DND-41 (cell line): ENCODE results near the gene SCAPER.

Source experiments
- ATAC-seq: fragments of 200-7000 bp; cut with Tn5 transposase; 3 replicates; pipeline ENCODE4 v1.9.1; 2021; ENCODE audit warnings: low read depth; ENCODE audit not compliant: insufficient read depth
- DNase-seq: peaks from one replicate; pipeline ENCODE4 v3.0.0-alpha.2; 2020
- H2AFZ ChIP-seq: 2 replicates; pipeline ENCODE4 v1.6.0; 2012; ENCODE audit warnings: low read depth, low read length
- H3K27ac ChIP-seq: 2 replicates; pipeline ENCODE4 v1.5.1; 2012; ENCODE audit warnings: low read length, inconsistent platforms
- H3K27me3 ChIP-seq: fragments of 200-600 bp; sonication (generic); 2 replicates; pipeline ENCODE4 v1.6.0; 2012; ENCODE audit warnings: low read length, mild to moderate bottlenecking, inconsistent platforms; ENCODE audit not compliant: insufficient read depth, poor library complexity
- H3K36me3 ChIP-seq: 2 replicates; pipeline ENCODE4 v1.5.1; 2012; ENCODE audit warnings: low read length, inconsistent platforms; ENCODE audit not compliant: insufficient read depth
- H3K4me1 ChIP-seq: 2 replicates; pipeline ENCODE4 v1.5.1; 2012; ENCODE audit warnings: mild to moderate bottlenecking, low read length; ENCODE audit not compliant: insufficient read depth
- H3K4me2 ChIP-seq: 2 replicates; pipeline ENCODE4 v1.6.0; 2012; ENCODE audit warnings: mild to moderate bottlenecking, moderate library complexity, low read length, inconsistent platforms; ENCODE audit not compliant: insufficient read depth
- H3K4me3 ChIP-seq, 2 experiments: fragments of 200-600 bp in 1 of 2; shearing (Covaris generic) in 1 of 2; 2 replicates each; pipeline ENCODE4 v1.5.1; 2012 to 2016; ENCODE audit warnings: inconsistent platforms in 2 of 2, low read length in 2 of 2, mild to moderate bottlenecking in 2 of 2, low read depth in 1 of 2, moderate library complexity in 1 of 2
- H3K79me2 ChIP-seq: 2 replicates; pipeline ENCODE4 v1.6.0; 2012; ENCODE audit warnings: low read length, inconsistent platforms; ENCODE audit not compliant: insufficient read depth
- H3K9ac ChIP-seq: 2 replicates; pipeline ENCODE4 v1.6.0; 2012; ENCODE audit warnings: low read depth, mild to moderate bottlenecking, inconsistent platforms, low read length, moderate library complexity
- H3K9me3 ChIP-seq: 2 replicates; pipeline ENCODE4 v1.5.1; 2012; ENCODE audit warnings: low read length, moderate library complexity, mild to moderate bottlenecking, inconsistent platforms; ENCODE audit not compliant: insufficient read depth, severe bottlenecking
- H4K20me1 ChIP-seq: 2 replicates; pipeline ENCODE4 v1.6.0; 2012; ENCODE audit warnings: low read length; ENCODE audit not compliant: insufficient read depth
- CTCF ChIP-seq: IDR thresholded peaks from 2 replicates; pipeline ENCODE4 v1.5.1; 2012; ENCODE audit warnings: borderline replicate concordance, low read length, moderate library complexity, mild to moderate bottlenecking; ENCODE audit not compliant: poor library complexity, severe bottlenecking; ENCODE audit errors: extremely low read depth
- EZH2 ChIP-seq: IDR thresholded peaks from 3 replicates; pipeline ENCODE4 v1.6.1; 2012; ENCODE audit warnings: borderline replicate concordance, low read depth, mild to moderate bottlenecking, moderate library complexity, low read length, inconsistent platforms; ENCODE audit not compliant: severe bottlenecking

The SCAPER gene

GRCh38 chr15:76376029-76376428 is 529.1 kb downstream of the SCAPER start:
- H3K79me2 ChIP-seq = no peaks in the 10 kb centered on the region
- H3K27ac ChIP-seq = no peak overlapping the region
- H4K20me1 ChIP-seq = no peaks in the 10 kb centered on the region
- H3K4me2 ChIP-seq = no peak overlapping the region
- no peak for DNase-seq
- no peaks in the 10 kb centered on the region for H3K4me1 ChIP-seq
- no peak overlapping the region for H2AFZ ChIP-seq
- no peaks in the 10 kb centered on the region for H3K27me3 ChIP-seq
- H3K4me3 ChIP-seq = no peak overlapping the region
- ATAC-seq = no peak
- H3K9me3 ChIP-seq = no peaks in the 10 kb centered on the region
- peaks cover 7% of the 10 kb centered on the region; the same call in 1 of the 2 replicates for H3K36me3 ChIP-seq
- H3K9ac ChIP-seq = no peak overlapping the region
- TF ChIP-seq CTCF (no peak), EZH2 (no peak)

- no peak overlapping the region for H3K4me2 ChIP-seq
- H3K4me1 ChIP-seq = no peaks in the 10 kb centered on the region
- no peaks in the 10 kb centered on the region for H3K9me3 ChIP-seq
- H3K36me3 ChIP-seq = peaks cover 3% of the 10 kb centered on the region; the same call in 1 of the 2 replicates
- H3K79me2 ChIP-seq = no peaks in the 10 kb centered on the region
- ATAC-seq (no peak), DNase-seq (no peak)
- TF ChIP-seq CTCF = no peak
- TF ChIP-seq EZH2 = no peak
- H3K9ac ChIP-seq = no peak overlapping the region
- H3K27me3 ChIP-seq = no peaks in the 10 kb centered on the region
- no peak overlapping the region for H3K4me3 ChIP-seq
- H2AFZ ChIP-seq = no peak overlapping the region
- H4K20me1 ChIP-seq = no peaks in the 10 kb centered on the region
- H3K27ac ChIP-seq = no peak overlapping the region
Observed at GRCh38 chr15:76368122-76368621, 537.0 kb downstream of the SCAPER start.

- Histone ChIP-seq H3K27ac (no peak overlapping the region), H3K4me2 (no peak overlapping the region), H3K79me2 (no peaks in the 10 kb centered on the region), H2AFZ (no peak overlapping the region), H4K20me1 (no peaks in the 10 kb centered on the region), H3K9me3 (no peaks in the 10 kb centered on the region), H3K9ac (no peak overlapping the region), H3K4me3 (no peak overlapping the region), H3K27me3 (no peaks in the 10 kb centered on the region), H3K4me1 (no peaks in the 10 kb centered on the region), H3K36me3 (no peaks in the 10 kb centered on the region; the same call in 1 of the 2 replicates)
- TF ChIP-seq EZH2 (no peak), CTCF (no peak)
- ATAC-seq (no peak), DNase-seq (no peak)
Observed at GRCh38 chr15:76366714-76367113, 538.4 kb downstream of the SCAPER start.

GRCh38 chr15:76363251-76363650 is 541.9 kb downstream of the SCAPER start:
- H3K4me3 ChIP-seq = no peak overlapping the region
- H3K9me3 ChIP-seq = no peaks in the 10 kb centered on the region
- no peak for ATAC-seq
- TF ChIP-seq EZH2 = no peak
- H3K27ac ChIP-seq = no peak overlapping the region
- H2AFZ ChIP-seq = no peak overlapping the region
- H3K9ac ChIP-seq = no peak overlapping the region
- no peaks in the 10 kb centered on the region for H3K27me3 ChIP-seq
- no peaks in the 10 kb centered on the region for H3K79me2 ChIP-seq
- H4K20me1 ChIP-seq = no peaks in the 10 kb centered on the region
- H3K36me3 ChIP-seq = no peaks in the 10 kb centered on the region
- H3K4me2 ChIP-seq = no peak overlapping the region
- no peaks in the 10 kb centered on the region for H3K4me1 ChIP-seq
- DNase-seq = no peak
